Measurements from ENCODE around the gene KIF5A.

KIF5A gene

GRCh38 chr12:57520053-57520818, 29.6 kb upstream of the KIF5A start, which contains the start of gene DDIT3:
TSS of gene DDIT3 (minus strand) at chr12:57520514. CDS start at chr12:57517406, 3,108 bp downstream.
- DNase-seq, result peak; percentile 99

DNA sequence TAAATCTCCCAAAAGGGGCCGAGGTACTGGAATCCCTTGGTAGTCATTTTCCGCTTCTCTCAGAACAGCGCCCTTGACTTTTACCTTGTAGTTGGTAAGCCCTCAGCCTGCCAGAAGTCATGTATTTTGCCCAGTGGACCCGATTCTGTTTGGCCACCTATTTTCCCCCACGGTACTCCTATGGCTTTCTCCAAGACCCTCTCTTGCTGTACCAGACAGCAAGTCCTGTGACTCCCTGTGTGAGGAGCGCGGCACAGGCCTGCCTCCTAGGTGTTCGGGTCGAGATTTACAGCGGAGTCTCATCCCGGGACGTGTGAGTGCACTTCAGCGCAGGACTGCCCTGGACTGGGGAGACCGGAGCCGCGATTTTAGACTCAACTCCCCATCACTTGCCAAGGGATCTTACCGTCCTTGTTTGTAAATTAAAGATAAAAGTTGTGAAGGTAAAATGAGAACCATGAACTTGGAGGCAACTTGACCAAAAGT, 28.3 kb upstream of the KIF5A start:
- DNase-seq, result peak; percentile 67

DNA sequence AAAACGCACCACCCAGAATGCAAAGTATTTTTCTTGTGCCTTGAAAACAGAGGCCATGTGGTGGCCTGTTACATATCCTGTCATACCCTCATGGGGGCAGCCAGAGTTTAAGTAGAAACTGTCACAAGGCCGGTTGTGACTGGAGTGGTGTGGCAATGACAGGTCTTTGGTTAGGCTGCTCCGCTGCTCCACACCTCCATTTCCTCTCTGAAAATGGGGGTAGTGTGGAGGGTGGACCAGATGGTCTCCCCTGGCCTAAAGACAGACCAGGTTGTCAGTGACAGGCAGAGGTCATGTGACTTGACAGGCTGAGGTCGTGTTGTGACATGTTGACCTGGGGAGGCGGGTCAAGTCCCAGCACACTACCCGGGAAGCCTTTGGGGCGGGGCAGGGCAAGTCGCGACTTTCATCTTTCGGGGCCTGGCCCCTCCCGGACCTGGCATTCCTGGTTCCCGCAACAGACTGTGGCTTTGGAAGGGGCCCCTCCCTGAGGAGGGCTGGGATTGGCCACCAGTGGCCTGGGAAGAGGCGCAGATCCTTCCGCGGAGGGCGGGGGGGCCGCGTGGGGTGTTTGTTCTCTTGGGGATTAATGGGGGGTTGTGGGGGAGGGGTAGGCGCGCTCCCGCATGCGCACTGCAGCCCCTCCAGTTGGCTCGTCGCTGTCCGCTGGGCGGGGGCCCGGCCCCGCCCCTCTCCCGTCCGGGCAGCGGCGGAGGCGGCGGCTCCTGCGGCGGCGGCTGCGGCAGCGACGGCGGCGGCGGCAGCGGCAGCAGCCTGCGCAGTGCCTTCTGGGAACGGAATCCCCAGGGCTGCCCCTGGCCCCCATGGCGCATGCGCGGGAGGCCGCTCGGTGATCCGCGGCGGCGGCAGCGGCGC, 27.6 kb upstream of the KIF5A start, which contains the start of gene MBD6:
TSS of gene MBD6 (plus strand) at position 814 of the 876 bp plus-strand sequence. CDS start 1,480 bp downstream, outside the sequence.
- peak; percentile 96 for DNase-seq

DNA sequence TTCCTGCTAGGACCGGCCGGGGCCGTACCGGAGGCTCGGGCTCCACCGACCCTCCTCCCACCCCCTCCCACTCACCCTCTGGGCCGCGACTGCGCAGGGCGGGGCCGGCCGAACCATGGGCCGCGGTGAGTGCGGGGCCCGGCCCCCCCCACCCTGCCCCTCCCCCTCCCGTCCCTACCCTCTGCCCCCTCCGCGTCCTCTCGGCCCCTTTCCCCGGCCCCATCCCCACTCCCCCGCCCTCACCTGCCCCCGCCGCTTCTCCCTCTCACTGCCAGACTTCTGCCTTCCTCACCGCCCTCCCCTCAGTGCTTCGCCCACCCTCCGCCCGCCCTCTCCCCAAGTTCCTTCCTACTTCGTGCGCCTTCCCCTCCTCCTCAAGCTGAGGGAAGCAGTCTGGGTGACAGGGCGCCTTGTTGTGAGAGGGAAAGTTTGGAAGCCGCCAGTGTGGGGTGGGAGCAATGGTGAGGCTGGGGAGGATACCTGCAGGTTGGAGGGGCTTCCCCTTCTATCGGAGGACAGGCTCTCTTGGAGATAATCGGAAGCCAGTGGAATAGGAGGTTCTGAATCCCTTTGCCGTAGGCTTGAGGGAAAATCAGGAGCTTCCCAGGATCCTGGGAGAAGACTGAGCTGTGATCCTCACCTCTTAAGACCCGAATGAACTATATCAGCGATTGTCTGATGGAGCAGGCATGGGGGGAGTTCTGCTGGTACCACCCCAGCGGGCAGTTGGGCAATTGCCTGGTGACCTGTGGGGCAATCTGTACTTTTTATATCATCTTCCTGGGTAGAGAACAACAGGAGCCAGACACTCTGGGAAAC, 26.7 kb upstream of the KIF5A start:
- DNase-seq, result peak; percentile 90

DNA sequence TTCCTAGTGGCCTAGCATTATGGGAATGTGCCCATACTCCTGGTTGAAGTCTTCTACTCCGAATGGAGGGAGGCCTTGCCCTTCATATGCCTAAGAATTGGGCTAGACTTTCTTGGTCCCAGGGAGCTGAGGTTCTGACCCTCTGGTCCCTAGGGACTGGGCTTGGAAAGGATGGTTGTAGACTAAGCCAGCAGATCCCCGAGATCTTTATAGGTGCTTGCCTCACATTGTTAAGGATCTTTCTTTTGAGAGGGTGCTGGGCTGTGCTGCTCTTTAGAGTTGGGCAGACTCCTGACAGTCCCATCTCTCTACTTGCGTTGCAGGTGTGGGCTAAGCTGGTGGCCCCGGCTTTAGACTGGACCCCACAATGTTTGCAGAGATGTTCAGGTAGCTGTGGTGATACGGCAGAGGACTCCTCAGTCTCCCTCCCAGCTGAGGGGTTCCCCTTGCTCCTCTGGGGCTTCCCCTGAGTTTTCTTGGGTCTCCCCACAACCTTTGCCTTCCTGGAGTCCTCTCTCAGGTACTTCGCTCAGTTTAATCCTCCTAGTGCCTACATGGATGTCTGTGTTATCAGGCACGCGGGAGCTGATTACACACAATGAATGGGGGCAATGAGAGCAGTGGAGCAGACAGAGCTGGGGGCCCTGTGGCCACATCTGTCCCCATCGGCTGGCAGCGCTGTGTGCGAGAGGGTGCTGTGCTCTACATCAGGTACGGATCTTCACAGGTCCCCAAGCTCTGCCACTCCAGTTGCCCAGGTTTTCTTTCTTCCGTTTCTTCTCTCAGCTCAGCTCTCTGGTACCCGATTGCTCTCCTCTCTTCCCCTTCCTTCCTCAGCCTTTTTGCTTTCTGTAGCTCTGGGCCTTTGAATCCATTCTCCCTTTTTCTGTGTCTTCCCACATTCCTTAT, 25.9 kb upstream of the KIF5A start:
- DNase-seq, result no peak

DNA sequence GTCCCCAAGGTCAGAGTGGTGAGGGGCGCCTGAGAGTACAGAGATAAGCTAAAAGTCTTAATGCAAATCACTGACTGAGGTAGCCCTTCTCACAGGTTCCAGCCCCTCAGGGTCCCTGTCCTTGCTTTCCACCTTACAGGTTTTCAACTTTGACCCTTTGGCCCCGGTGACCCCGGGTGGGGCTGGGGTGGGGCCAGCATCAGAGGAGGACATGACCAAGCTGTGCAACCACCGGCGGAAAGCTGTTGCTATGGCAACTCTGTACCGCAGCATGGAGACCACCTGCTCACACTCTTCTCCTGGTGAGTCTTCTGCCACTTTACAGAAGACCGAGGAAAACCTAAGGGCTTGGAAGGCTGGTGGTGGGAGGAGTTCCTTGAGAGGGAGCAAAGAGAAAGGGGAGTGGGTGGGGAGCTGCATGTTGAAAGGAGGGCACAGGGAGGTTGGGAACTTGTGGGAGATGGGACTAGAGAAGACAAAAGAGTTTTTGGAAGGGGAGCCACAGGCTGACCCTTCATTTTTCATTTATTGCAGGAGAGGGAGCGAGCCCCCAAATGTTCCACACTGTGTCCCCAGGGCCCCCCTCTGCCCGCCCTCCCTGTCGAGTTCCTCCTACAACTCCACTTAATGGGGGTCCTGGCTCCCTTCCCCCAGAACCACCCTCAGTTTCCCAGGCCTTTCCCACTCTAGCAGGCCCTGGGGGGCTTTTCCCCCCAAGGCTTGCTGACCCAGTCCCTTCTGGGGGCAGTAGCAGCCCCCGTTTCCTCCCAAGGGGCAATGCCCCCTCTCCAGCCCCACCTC, 24.8 kb upstream of the KIF5A start:
- no peak for DNase-seq

- no peak for DNase-seq
Observed at GRCh38 chr12:57525615-57526383, 24.0 kb upstream of the KIF5A start.

DNA sequence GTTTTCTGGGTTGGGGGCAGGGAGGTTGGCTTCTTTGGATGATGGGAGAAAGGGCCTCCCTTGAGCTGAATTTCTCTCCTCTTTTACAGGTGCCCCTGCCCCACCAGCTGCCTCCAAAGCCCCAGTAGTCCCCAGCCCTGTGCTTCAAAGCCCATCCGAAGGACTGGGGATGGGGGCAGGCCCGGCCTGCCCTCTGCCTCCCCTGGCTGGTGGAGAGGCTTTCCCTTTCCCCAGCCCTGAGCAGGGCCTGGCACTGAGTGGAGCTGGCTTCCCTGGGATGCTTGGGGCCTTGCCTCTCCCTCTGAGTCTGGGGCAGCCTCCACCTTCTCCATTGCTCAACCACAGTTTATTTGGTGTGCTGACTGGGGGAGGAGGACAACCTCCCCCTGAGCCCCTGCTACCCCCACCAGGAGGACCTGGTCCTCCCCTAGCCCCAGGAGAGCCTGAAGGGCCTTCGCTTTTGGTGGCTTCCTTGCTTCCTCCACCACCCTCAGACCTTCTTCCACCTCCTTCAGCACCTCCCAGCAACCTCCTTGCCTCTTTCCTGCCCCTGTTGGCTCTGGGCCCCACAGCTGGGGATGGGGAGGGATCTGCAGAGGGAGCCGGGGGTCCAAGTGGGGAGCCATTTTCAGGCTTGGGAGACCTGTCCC, 23.2 kb upstream of the KIF5A start:
- DNase-seq, result no peak

- no peak for DNase-seq
Observed at GRCh38 chr12:57527184-57527583, 22.7 kb upstream of the KIF5A start.

GRCh38 chr12:57528176-57528575, 21.7 kb upstream of the KIF5A start:
- DNase-seq, result no peak

DNA sequence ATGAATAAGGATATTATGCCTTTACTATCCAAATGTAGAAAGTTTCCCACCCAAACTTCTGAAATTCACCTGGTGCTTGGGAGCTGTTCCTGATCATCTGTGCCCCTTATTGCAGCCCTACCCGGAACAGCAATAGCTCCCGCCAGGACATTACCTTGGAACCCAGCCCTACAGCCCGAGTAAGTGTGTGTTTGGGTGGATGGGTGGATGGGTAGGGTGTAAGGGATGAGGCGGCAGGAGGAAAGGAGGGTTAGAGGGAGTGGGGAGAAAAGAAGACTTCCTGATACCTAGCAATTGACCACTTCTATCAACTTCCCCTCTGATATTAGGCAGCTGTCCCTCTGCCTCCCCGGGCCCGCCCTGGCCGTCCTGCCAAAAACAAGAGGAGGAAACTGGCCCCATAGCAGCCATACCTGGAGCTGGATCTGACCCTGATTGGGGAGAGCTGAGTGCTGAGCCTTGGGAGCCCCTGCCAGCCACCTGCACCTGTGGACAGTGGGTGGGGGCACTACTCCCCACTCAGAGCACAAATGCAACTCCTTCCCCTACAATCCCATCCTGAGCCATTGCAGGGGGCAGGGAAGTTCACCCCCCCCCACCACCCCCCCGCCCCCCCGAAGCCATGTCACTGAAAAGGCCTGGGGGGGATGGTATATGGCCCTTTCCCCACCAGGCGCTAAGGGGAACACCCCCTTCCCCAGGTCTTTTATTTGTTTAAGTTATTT, 20.9 kb upstream of the KIF5A start:
- no peak for DNase-seq

DNA sequence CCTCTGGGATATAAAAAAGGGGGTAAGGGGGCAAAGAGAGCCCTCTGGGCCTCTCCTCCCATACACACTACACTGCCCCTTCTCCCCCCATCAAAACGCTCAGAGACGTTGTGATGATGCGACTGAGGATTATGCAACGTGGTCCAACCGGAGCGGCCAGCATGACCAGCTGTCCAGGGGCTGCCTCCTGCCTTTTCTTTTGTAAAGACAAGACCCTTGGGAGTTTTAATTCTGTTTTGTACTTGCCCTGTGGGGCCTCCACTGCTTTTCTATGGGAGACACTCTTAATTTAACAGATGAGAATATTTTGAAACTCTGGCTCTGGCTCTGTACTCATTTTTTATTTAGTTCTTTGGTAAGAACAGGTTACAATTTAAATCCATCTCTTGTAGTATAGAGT, 20.0 kb upstream of the KIF5A start:
- DNase-seq, result no peak

GRCh38 chr12:57530396-57531142, 19.3 kb upstream of the KIF5A start:
- DNase-seq, result no peak

- DNase-seq, result no peak
Observed at GRCh38 chr12:57531836-57532235, 18.0 kb upstream of the KIF5A start.

DNA sequence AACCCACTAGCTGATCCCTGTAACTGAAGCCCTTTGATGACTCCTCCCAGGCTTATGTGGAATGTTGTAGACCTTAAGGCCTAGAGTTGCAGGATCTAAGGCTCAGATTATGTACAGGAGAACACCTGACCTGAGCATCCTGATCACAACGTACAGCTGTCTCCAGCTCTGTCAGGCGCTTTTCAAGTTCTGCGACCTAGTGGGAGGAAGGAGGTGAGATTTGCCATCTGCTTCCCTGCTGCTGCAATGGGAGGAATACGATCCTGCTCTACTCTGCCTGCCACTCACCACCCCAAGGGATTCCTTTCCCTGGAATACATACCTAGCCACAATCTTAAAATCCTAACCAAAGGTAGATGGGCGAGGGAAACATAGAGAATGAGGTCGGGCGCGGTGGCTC, 16.7 kb upstream of the KIF5A start:
- DNase-seq, result no peak

DNA sequence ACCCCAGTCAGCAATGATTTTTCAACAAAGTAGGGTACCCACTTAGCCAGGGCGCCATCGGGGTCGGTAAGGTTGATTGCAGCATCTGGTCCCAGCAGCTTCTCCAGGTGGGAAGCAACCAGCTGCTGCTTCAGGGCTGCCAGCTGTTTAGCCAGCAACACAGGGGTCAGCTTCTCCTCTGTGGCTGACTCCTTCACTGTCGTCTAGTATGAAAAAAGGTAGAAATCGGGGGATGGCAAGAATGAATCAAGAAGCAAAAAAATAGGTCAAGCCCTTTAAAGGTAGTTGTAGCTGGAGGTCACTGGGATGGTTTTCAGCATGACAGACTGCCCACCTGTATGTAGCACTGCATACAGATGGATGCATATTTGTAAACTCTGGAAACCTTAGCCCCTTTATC, 15.6 kb upstream of the KIF5A start:
- no peak for DNase-seq

GRCh38 chr12:57534991-57535543, 14.8 kb upstream of the KIF5A start:
- no peak for DNase-seq

Measured in OCI-M1 (cell line).